ENCODE data around the gene SPTLC2. TPM values are rescaled to one million over a fixed set of nuclear protein-coding genes. Genes with fewer than 3 reads are reported as not detected.

SPTLC2 gene
- total and polyA plus RNA-seq, 2 experiments from 2014 or later, result 33.6 to 34.2 TPM

GRCh38 chr14:77505031-77505430 is 111.4 kb downstream of the SPTLC2 start:
- WGBS (ENCODE audit: low lambda C conversion rate, missing lambda C conversion rate), result 66% methylated on average over 4 of the region's 4 CpGs
- Histone ChIP-seq H3K79me2 (no peaks in the 10 kb centered on the region), H3K36me3 (replicated peaks; ENCODE audit: insufficient read depth, low read depth) (no peaks in the 10 kb centered on the region), H3K9me3 (ENCODE audit: low read depth) (no peaks in the 10 kb centered on the region), H2AFZ (no peak overlapping the region), H3K4me3 (no peak overlapping the region), H4K20me1 (ENCODE audit: insufficient read depth, poor library complexity, severe bottlenecking) (no peaks in the 10 kb centered on the region), H3K9me2 (replicated peaks; ENCODE audit: insufficient read depth) (no peaks in the 10 kb centered on the region), H3K4me1 (ENCODE audit: insufficient read depth) (peaks cover 4% of the 10 kb centered on the region), H3K27ac (no peak overlapping the region), H3K27me3 (peaks cover 8% of the 10 kb centered on the region), H3K4me2 (no peak overlapping the region)
- no peak for DNase-seq (ENCODE audit: low spot score)
- TF ChIP-seq EZH2phosphoT487 (IDR thresholded peaks at IDR 0.05; ENCODE audit: low read depth, severe bottlenecking, unreplicated experiment) (no peak), EZH2 (IDR thresholded peaks at IDR 0.05; ENCODE audit: borderline replicate concordance) (no peak), CTCF (IDR thresholded peaks at IDR 0.05; ENCODE audit: poor library complexity) (no peak)

GRCh38 chr14:77503138-77503537 is 113.3 kb downstream of the SPTLC2 start:
- H3K9me2 ChIP-seq (replicated peaks; ENCODE audit: insufficient read depth), result no peaks in the 10 kb centered on the region

GRCh38 chr14:77502109-77502782 is 114.2 kb downstream of the SPTLC2 start:
- H3K36me3 ChIP-seq (replicated peaks; ENCODE audit: insufficient read depth, low read depth), result no peaks in the 10 kb centered on the region
- no peak for TF ChIP-seq EZH2phosphoT487 (IDR thresholded peaks at IDR 0.05; ENCODE audit: low read depth, severe bottlenecking, unreplicated experiment)
- no peak for TF ChIP-seq EZH2 (IDR thresholded peaks at IDR 0.05; ENCODE audit: borderline replicate concordance)
- no peak for TF ChIP-seq CTCF (IDR thresholded peaks at IDR 0.05; ENCODE audit: poor library complexity)

More at GRCh38 chr14:77503138-77503537, 113.3 kb downstream of the SPTLC2 start:
- WGBS (ENCODE audit: low lambda C conversion rate, missing lambda C conversion rate), result 98% methylated on average over 5 of the region's 5 CpGs
- no peak for DNase-seq (ENCODE audit: low spot score)
- Histone ChIP-seq H3K36me3 (replicated peaks; ENCODE audit: insufficient read depth, low read depth) (no peaks in the 10 kb centered on the region), H4K20me1 (ENCODE audit: insufficient read depth, poor library complexity, severe bottlenecking) (no peaks in the 10 kb centered on the region), H3K4me1 (ENCODE audit: insufficient read depth) (no peaks in the 10 kb centered on the region), H3K79me2 (no peaks in the 10 kb centered on the region), H3K4me2 (no peak overlapping the region), H3K4me3 (no peak overlapping the region), H3K27ac (no peak overlapping the region), H3K27me3 (peaks cover 24% of the 10 kb centered on the region), H3K9me3 (ENCODE audit: low read depth) (no peaks in the 10 kb centered on the region), H2AFZ (no peak overlapping the region)
- no peak for TF ChIP-seq EZH2 (IDR thresholded peaks at IDR 0.05; ENCODE audit: borderline replicate concordance)
- no peak for TF ChIP-seq EZH2phosphoT487 (IDR thresholded peaks at IDR 0.05; ENCODE audit: low read depth, severe bottlenecking, unreplicated experiment)
- no peak for TF ChIP-seq CTCF (IDR thresholded peaks at IDR 0.05; ENCODE audit: poor library complexity)

More at GRCh38 chr14:77502109-77502782, 114.2 kb downstream of the SPTLC2 start:
- H3K4me1 ChIP-seq (ENCODE audit: insufficient read depth), result no peaks in the 10 kb centered on the region
- H3K9me2 ChIP-seq (replicated peaks; ENCODE audit: insufficient read depth), result no peaks in the 10 kb centered on the region
- H3K9me3 ChIP-seq (ENCODE audit: low read depth), result no peaks in the 10 kb centered on the region
- H3K4me3 ChIP-seq, result no peak overlapping the region
- no peak overlapping the region for H3K4me2 ChIP-seq
- peaks cover 29% of the 10 kb centered on the region for H3K27me3 ChIP-seq
- H3K27ac ChIP-seq, result no peak overlapping the region
- H4K20me1 ChIP-seq (ENCODE audit: insufficient read depth, poor library complexity, severe bottlenecking), result no peaks in the 10 kb centered on the region
- no peak overlapping the region for H2AFZ ChIP-seq
- H3K79me2 ChIP-seq, result no peaks in the 10 kb centered on the region
- WGBS (ENCODE audit: low lambda C conversion rate, missing lambda C conversion rate), result 86% methylated on average over 11 of the region's 11 CpGs
- DNase-seq (ENCODE audit: low spot score), result no peak
